Pancreas (tissue), 10 donors: ENCODE data around the gene GSG1L. TPM values are rescaled to one million over a fixed set of nuclear protein-coding genes. Genes with fewer than 3 reads are reported as not detected.

Experiments
- ATAC-seq, 4 donors: fragments of 200-7000 bp; cut with Tn5 transposase; one replicate each; pipeline versions ENCODE4 v1.8.0 to v1.9.1; 2020; ENCODE audit warnings: mild to moderate bottlenecking in 4 of 4, moderate library complexity in 4 of 4
- DNase-seq, 6 donors: peaks; one replicate each; pipeline ENCODE4 v3.0.0-alpha.2; 2020
- FAIRE-seq: peaks from 2 replicates; lab custom pipeline; 2012; peaks lifted over from hg19 to GRCh38; lab: Jason Lieb, UNC
- H3K27ac ChIP-seq, 4 donors: fragments of 200-600 bp; sonication (generic); 1 replicate in 3 of 4; 2 replicates in 1 of 4; pipeline versions ENCODE4 v1.5.0 to v1.8.0; 2020
- H3K27me3 ChIP-seq, 4 donors: fragments of 200-600 bp; one replicate each; pipeline ENCODE4 v1.8.0; 2021
- H3K36me3 ChIP-seq, 3 donors: fragments of 200-600 bp; sonication (generic) in 1 of 3; one replicate each; pipeline versions ENCODE4 v1.5.0 to v1.8.0; 2020 to 2021
- H3K4me1 ChIP-seq, 3 donors: fragments of 200-600 bp; one replicate each; pipeline ENCODE4 v1.8.0; 2021
- H3K4me3 ChIP-seq, 4 donors: fragments of 200-600 bp; sonication (generic) in 2 of 4; one replicate each; pipeline versions ENCODE4 v1.5.0 to v1.8.0; 2020 to 2021
- H3K9me3 ChIP-seq, 4 donors: fragments of 200-600 bp; one replicate each; pipeline ENCODE4 v1.8.0; 2021
- CTCF ChIP-seq, 4 donors: fragments of 200-600 bp; sonication (generic) in 3 of 4; IDR thresholded peaks; one replicate each; pipeline versions ENCODE4 v1.5.0 to v1.8.0; 2021; ENCODE audit warnings: antibody characterized with exemption in 4 of 4
- WGBS, 2 donors: extraction: QIAGEN DNeasy Blood & Tissue Kit; methylation state at CpG; one replicate each; pipeline ENCODE4 v1.1.7; 2013; 5-methylcytosine and 5-hydroxymethylcytosine counted together
- intact Hi-C, 3 donors: fragments of 100-400 bp; cut with DNase I; formaldehyde crosslinking; loops; one replicate each; pipeline versions ENCODE4 v1.11.1 to v1.14.2; 2022
- polyA plus RNA-seq, 2 donors: library from polyadenylated mRNA; stranded (reverse); fragments of 200-250 nt; gene quantifications; one replicate each; pipeline ENCODE4 v1.2.3, GENCODE V29; 2013
- total RNA-seq, 6 donors: library from RNA; stranded (reverse); fragmentation: NEBNext Ultra II Directional in 4 of 6; extraction: Animal tissue kit (Norgen Biotek cat#: 25700) in 4 of 6; gene quantifications; one replicate each; pipeline versions ENCODE4 v1.2.1 to v1.2.4, GENCODE V29; 2021 to 2023
- donor health status: healthy with polysubstance abuse.
- donor health status: DM: no; HTN: no; CAD: no; lungs with moderate emphysema.
- donor health status: DM: no; HTN: no; CAD: no.
- donor health status: control.
- donor health status: control.
- donor health status: Bipolar disorder and iron deficiency.
- donor health status: DM: yes; HTN: yes; CAD: no.
- donor health status: DM: no; HTN: no; CAD: no.
- donor health status: DM: no; HTN: no; CAD: no.
- donor health status: DM: yes; HTN: yes; CAD: no.

GSG1L gene
- total and polyA plus RNA-seq, 8 donors = 0.02 to 0.12 TPM; not detected in 6

DNA sequence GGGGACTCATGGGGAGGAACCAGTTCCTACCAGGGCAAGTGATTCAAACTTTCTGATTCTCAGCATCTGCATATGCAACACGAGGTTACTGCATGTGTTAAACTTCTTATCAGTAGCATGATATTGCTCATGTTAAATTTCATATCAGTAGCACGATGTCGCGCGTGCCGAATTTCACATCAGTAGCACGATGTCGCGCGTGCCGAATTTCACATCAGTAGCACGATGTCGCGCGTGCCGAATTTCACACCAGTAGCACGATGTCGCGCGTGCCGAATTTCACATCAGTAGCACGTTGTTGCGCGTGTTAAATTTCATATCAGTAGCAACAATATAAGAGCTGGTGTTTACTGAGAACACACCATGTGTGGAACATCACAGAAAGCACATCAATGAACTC is 221.6 kb downstream of the GSG1L start:
- H3K4me3 ChIP-seq = no peak overlapping the region
- FAIRE-seq = no peak
- DNase-seq = peak in 1 of 6 donors; percentile 8
- WGBS, 2 donors = 72 to 82% methylated on average over 24 of the region's 24 CpGs
- no peaks in the 10 kb centered on the region for H3K27me3 ChIP-seq
- H3K4me1 ChIP-seq = no peaks in the 10 kb centered on the region
- no peak for ATAC-seq
- no peak overlapping the region for H3K27ac ChIP-seq
- no peaks in the 10 kb centered on the region for H3K36me3 ChIP-seq
- TF ChIP-seq CTCF (IDR thresholded peaks at IDR 0.05) = no peak
- intact Hi-C loops = no loop called here
- H3K9me3 ChIP-seq = no peaks in the 10 kb centered on the region

DNA sequence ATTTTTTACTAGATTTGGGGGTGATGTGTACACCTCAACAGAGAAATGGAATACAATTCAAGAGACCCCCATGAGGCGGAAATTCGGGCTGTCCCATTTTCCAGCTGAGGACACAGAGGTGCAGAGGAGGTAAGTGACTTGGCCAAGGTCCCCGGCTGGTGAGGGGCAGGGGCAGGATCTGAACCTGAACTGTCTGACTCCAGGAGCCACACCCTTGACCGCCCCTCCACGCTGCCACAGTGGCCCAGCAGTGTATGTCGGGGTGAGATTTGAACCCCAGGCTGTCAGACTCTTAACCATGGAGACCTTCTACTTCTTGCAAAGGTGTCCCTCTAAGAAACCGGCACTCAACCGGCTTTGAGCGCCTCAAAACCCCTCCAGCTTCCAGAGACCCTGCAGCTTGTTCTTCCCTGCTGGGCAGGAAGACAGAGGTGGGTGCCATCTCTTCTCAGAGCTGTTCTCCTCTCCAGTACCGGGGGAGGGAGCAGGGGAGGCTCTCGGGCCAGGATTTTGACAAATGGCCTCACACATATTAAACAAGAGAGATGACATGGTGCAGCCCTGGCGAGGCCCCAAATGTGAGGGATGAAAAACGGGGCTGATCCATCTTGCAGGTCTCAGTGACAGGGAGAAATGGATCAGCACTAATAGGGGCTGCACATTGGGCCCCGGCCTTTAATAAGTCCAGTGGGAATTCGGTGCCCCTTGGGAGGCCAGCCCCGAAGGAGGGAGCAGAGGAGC is 222.3 kb downstream of the GSG1L start:
- no peaks in the 10 kb centered on the region for H3K36me3 ChIP-seq
- intact Hi-C loops = no loop called here
- WGBS, 2 donors = 56 to 58% methylated on average over 16 of the region's 16 CpGs
- DNase-seq (peak in 1 of 6 donors; percentile 35), FAIRE-seq (no peak), ATAC-seq (no peak)
- H3K4me3 ChIP-seq = no peak overlapping the region
- no peaks in the 10 kb centered on the region for H3K9me3 ChIP-seq
- H3K27me3 ChIP-seq = peaks cover 0 to 1% (median 0%) of the 10 kb centered on the region in 4 donors
- TF ChIP-seq CTCF (IDR thresholded peaks at IDR 0.05) = no peak
- no peaks in the 10 kb centered on the region for H3K4me1 ChIP-seq
- H3K27ac ChIP-seq = no peak overlapping the region

- intact Hi-C loops = no loop called here
- Histone ChIP-seq H3K36me3 (no peaks in the 10 kb centered on the region), H3K27ac (no peak overlapping the region), H3K4me1 (no peaks in the 10 kb centered on the region), H3K27me3 (peaks cover 0 to 4% (median 0%) of the 10 kb centered on the region in 4 donors), H3K4me3 (no peak overlapping the region), H3K9me3 (no peaks in the 10 kb centered on the region)
- 59 to 68% methylated on average over 18 of the region's 18 CpGs for WGBS, 2 donors
- no peak for TF ChIP-seq CTCF (IDR thresholded peaks at IDR 0.05)
- DNase-seq (peak in 1 of 6 donors; percentile 39), ATAC-seq (no peak), FAIRE-seq (no peak)
Measured at GRCh38 chr16:27840311-27841060, 223.0 kb downstream of the GSG1L start.

- H3K9me3 ChIP-seq = no peaks in the 10 kb centered on the region
- DNase-seq (no peak), FAIRE-seq (no peak), ATAC-seq (no peak)
- H3K4me3 ChIP-seq = no peak overlapping the region
- no peak for TF ChIP-seq CTCF (IDR thresholded peaks at IDR 0.05)
- intact Hi-C loops = no loop called here
- peaks cover 0 to 4% (median 0%) of the 10 kb centered on the region in 4 donors for H3K27me3 ChIP-seq
- H3K27ac ChIP-seq = no peak overlapping the region
- H3K4me1 ChIP-seq = no peaks in the 10 kb centered on the region
- H3K36me3 ChIP-seq = no peaks in the 10 kb centered on the region
- 78 to 90% methylated on average over 2 of the region's 2 CpGs for WGBS, 2 donors
Measured at GRCh38 chr16:27839419-27839818, 224.1 kb downstream of the GSG1L start.
